GM18873 (cell line): ENCODE measurements around the gene ALKBH4.
"Not testable (repeated sequence)": the region's sequence is repeated elsewhere in the genome, so short reads cannot be mapped to it uniquely, and the experiment has no call there.

Experiments used
- ATAC-seq: cut with Tn5 transposase; IDR thresholded peaks from one replicate; pipeline ENCODE4 v1.9.1; 2021; ENCODE audit warnings: mild to moderate bottlenecking, moderate library complexity, moderate number of reproducible peaks; ENCODE audit not compliant: unreplicated experiment, low FRiP score

Gene ALKBH4

DNA sequence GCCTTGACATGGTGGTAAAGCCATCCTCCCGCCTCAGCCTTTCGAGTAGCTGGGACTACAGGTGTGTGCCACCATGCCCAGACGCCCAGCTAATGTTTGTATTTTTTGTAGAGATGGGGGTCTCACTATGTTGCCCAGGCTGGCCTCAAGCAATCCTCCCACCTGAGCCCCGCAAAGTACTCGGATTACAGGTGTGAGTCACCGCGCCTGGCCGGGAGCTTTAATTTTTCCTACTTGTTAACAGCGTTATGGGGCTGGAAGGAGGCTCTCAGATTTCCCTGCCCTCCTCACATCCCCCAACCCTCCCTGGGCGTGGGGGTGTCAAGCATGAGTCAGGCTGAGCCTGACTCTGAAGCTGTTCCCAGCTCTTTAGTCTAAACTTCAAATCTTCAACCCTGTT is 8.3 kb downstream of the ALKBH4 start:
- no peak for ATAC-seq

DNA sequence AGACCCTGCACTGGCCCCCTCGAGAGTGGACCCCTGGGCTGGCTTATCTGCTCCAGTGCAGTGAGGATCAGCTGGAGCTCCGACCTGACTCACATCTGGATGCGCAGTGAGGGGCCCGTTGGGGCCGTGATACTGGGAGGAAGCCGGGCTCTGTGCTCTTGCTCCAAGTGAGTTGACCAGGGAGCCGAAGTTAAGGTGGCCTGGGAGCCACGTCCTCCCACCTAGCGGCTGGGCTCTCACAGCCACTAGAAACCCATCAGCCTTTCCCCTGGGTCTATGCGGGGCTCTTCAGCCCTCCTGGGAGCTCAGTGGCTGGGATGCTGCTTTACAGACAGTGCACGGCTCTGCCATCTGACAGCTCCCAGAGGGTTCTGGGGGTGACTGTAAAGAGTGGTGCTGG is 9.1 kb downstream of the ALKBH4 start:
- no peak for ATAC-seq

DNA sequence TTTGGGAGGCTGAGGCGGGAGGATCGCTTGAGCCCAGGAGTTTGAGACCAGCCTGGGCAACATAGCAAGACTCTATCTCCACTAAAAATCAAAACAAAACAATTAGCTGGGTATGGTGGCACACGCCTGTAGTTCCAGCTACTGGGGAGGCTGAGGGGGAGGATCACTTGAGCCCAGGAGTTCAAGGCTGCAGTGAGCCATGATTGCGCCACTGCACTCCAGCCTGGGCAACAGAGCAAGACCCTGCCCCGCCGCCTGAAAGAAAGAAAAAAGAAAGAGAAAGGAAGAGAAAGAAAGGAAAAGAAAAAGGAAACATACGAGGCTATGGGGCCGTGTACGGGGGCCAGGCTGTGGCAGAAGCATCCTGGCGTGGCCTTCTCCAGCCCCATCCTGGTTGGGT is 9.7 kb downstream of the ALKBH4 start:
- not testable (repeated sequence) for ATAC-seq

GRCh38 chr7:102454468-102454867 is 10.2 kb downstream of the ALKBH4 start:
- no peak for ATAC-seq

DNA sequence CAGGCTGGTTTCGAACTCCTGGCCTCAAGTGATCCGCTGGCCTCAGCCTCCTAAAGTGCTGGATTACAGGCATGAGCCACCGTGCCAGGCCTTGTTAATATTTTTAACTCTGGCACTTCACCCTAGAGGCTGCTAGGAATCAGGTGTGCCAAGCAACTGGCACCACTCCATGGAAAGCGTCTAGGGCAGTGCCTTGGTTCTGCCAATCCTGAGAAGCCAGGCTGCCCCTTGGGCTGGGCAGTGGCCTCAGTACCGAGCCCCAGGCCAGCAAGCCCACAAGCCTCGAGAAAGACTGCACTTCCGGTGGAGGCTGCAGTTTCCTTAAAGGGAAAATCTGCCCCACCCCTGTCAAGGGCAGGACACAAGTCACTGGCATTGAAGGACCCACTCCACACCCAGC is 11.3 kb downstream of the ALKBH4 start:
- no peak for ATAC-seq

DNA sequence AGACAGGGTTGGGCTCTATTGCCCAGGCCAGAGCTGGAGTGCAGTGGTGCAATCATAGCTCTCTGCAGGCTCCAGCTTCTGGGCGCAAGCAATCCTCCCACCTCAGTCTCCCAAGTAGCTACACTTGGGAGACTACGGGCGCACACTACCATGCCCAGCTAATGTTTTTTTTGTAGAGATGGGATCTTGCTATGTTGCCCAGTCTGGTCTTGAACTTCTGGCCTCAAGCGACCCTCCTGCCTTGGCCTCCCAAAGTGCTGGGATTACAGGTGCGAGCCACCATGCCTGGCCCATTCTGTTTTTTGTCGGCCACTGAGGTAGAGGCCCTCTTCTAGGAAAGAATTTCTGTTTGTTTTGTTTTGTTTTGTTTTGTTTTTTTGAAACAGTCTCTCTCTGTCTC is 12.2 kb downstream of the ALKBH4 start:
- ATAC-seq: no peak

DNA sequence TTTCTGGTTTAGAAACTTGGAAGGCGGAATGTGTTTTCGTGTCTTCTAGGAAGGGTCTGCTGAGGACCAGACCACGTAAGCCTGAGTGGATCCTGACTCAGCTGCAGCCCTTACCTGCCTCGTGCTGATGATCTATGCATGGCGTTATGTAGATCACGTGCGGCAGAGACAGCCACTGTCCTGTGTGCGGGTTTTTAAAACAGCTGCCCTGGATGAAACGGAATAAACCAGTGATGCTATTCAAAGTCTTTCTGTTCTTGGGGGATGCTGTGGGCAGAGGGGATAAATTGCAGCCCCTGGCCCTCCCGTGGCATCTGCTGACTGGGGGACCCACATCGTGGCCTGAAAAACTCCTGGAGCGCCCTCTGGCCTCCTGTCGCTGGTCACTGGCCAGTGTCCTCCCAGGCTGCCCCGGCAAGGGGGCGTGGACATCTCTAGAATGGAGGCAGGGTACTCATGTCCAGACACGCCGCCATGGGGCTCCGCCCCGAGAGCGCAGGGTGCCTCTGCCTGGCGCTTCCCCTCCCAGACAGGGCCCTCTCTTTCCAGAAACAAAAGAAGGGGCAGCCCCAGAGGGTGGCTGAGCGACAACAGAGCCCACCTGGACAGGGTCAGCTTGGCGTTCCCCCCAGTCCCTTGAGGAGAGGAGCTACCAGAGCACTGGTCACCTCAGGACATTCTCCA is 13.2 kb downstream of the ALKBH4 start:
- ATAC-seq: no peak

GRCh38 chr7:102450242-102450641 is 14.4 kb downstream of the ALKBH4 start:
- ATAC-seq: no peak

- no peak for ATAC-seq
Measured at GRCh38 chr7:102449136-102449535, 15.5 kb downstream of the ALKBH4 start.

- ATAC-seq: no peak
Measured at GRCh38 chr7:102447311-102447710, 17.4 kb downstream of the ALKBH4 start.

GRCh38 chr7:102446387-102447156 is 18.1 kb downstream of the ALKBH4 start:
- no peak for ATAC-seq

DNA sequence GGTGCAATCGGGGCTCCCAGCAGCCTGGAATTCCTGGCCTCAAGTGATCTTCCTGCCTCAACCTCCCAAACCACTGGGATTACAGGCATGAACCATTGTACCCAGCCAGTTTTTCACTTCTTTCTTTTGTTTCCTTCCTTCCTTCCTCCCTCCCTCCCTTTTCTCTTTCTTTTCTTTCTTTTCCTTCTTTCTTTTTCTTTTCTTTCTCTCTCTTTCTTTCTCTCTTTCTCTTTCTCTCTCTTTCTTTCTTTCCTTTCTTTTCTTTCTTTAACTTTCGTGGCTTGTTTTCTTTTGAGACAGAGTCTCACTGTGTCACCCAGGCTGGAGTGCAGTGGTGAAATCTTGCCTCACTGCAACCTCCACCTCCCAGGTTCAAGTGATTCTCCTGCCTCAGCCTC is 19.0 kb downstream of the ALKBH4 start:
- no peak for ATAC-seq

GRCh38 chr7:102444961-102445673 is 19.5 kb downstream of the ALKBH4 start:
- peak; percentile 48 for ATAC-seq

DNA sequence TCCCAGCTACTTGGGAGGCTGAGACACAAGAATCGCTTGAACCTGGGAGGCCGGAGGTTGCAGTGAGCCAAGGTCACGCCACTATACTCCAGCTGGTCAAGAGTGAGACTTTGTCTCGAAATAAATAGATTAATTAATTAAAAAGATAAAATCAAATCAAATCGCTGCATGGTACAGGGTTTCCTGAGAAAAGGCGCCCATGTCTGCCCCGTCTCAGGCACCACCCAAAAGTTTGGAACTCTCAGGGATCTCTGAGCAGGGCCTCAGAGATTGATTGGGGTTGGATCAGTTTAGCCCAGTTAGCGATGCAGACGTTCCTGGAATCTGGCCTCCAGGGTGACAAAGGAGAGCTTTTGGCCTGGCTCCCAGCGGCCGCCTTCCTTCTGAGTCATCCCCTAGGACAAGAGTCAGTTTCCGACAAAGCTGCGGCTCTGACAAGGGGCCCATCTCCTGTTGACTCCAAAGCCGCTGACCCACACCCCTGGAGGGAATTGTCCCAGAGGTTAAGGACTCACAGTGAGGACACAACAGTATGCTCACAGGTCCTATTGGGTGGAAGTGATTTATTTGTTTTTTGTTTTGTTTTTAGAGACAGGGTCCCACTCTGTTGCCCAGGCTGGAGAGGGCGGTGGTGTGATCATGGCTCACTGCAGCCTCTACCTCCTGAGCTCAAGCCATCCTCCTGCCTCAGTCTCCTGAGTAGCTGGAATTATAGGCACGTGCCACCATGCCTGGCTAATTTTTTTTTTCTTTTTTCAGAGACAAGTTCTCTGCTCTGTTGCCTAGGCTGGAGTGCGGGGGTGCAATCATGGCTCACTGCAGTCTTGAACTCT is 24.5 kb downstream of the ALKBH4 start:
- no peak for ATAC-seq

DNA sequence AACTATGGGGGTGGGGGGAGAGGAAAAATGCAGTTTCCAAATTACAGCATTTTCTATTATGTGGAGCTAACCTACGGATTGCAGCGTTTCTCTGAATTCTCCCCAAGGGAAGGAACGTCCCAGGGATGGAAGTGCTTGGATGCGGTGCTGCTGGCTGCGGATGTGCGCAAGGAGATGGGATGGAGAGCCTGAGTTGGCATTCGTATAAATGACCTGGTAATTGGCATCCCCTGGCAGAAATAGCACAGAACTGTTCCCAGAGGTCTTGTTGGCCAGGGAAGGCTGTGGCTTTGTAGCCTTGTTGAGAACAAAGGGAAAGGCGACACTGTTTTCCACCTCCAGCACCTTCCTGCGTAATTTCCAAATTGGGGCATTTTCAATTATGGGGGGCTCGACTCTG is 28.5 kb downstream of the ALKBH4 start:
- ATAC-seq: no peak

GRCh38 chr7:102434039-102434486 is 30.6 kb downstream of the ALKBH4 start:
- ATAC-seq: no peak

GRCh38 chr7:102433219-102434038 is 31.2 kb downstream of the ALKBH4 start, which contains the start of gene ORAI2:
TSS of gene ORAI2 (plus strand) at chr7:102433575. CDS start at chr7:102438957, 5,382 bp downstream.
- ATAC-seq: peak; percentile 41

DNA sequence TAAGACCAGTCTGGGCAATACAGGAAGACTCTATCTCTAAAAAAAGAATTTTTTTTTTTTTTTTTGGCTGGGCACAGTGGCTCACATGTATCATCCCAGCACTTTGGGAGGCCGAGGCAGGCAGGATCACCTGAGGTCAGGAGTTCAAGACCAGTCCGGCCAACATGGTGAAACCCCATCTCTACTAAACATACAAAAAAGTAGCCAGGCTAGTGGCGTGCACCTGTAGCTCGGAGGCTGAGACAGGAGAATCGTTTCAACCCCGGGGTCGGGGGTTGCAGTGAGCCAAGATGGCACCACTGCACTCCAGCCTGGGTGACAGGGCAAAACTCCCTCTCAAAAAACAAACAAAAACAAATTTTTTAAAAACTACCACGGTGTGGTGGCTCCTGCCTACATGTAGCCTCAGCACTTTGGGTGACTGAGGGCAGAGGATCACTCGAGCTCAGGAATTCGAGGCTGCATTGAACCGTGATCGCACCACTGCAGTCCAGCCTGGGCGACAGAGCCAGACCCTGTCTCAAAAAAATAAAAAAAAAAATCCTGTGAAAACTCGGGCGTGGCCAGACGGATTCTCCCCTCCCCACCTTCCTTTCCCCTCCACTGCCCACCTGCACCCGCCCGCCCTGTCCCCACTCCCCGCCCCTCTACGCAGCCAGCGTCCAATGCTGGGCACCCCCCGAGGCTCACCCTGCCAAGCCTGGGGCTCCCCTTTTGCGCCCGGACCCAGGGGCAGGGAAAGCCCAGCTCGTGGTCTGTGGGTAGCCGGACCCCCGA is 32.0 kb downstream of the ALKBH4 start:
- ATAC-seq: peak; percentile 37
